Neutrophil (primary cell): ENCODE data around the gene RHOBTB3.

Experiments used
- H3K27ac ChIP-seq: fragments of 200-600 bp; sonication (generic); 2 replicates; pipeline ENCODE4 v1.5.1; 2016; ENCODE audit warnings: mild to moderate bottlenecking, moderate library complexity
- H3K27me3 ChIP-seq: fragments of 200-600 bp; sonication (generic); 2 replicates; pipeline ENCODE4 v1.6.0; 2016; ENCODE audit warnings: mild to moderate bottlenecking
- H3K36me3 ChIP-seq: fragments of 200-600 bp; sonication (generic); 2 replicates; pipeline ENCODE4 v1.5.1; 2017
- H3K4me1 ChIP-seq, 2 experiments: fragments of 200-600 bp in 1 of 2; sonication (generic) in 1 of 2; 1 replicate in 1 of 2; 2 replicates in 1 of 2; pipeline versions ENCODE4 v1.5.1 to v1.6.1; 2013 to 2016; ENCODE audit warnings: low read depth in 1 of 2, low read length in 1 of 2, mild to moderate bottlenecking in 1 of 2, moderate library complexity in 1 of 2; ENCODE audit not compliant: control insufficient read depth in 1 of 2, insufficient read depth in 1 of 2
- H3K4me3 ChIP-seq, 2 experiments: fragments of 200-600 bp in 1 of 2; sonication (generic) in 1 of 2; 1 replicate in 1 of 2; 2 replicates in 1 of 2; pipeline ENCODE4 v1.5.1; 2013 to 2016; ENCODE audit warnings: low read depth in 1 of 2, low read length in 1 of 2, mild to moderate bottlenecking in 1 of 2, moderate library complexity in 1 of 2
- H3K9me3 ChIP-seq: fragments of 200-600 bp; sonication (generic); 2 replicates; pipeline ENCODE4 v1.5.1; 2016
- CTCF ChIP-seq: fragments of 200-600 bp; sonication (generic); IDR thresholded peaks from 2 replicates; pipeline ENCODE4 v1.5.1; 2016; ENCODE audit warnings: antibody characterized with exemption

Gene RHOBTB3

GRCh38 chr5:95762652-95763041 is 31.5 kb downstream of the RHOBTB3 start:
- TF ChIP-seq CTCF = no peak
- H3K4me3 ChIP-seq = no peak overlapping the region
- no peak overlapping the region for H3K27ac ChIP-seq
- no peaks in the 10 kb centered on the region for H3K27me3 ChIP-seq
- no peaks in the 10 kb centered on the region for H3K36me3 ChIP-seq
- H3K9me3 ChIP-seq = no peaks in the 10 kb centered on the region
- peaks cover 10 to 16% of the 10 kb centered on the region in 2 experiments for H3K4me1 ChIP-seq

DNA sequence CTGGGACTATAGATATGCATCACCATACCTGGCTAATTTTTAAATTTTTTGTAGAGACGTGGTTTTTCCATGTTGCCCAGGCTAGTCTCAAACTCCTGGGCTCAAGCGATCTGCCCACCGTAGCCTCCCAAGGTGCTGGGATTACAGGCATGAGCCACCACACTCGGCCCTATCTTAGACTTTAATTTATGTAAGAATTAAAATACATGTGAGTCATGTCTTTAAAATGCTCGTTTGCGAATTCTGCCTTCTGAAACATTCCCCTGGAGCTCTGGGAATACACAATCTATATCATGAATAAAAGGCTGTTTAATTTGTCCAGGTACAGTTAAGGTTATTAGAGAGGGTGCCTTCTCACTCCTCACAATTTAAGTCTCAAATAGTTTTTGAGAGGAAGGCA is 32.8 kb downstream of the RHOBTB3 start:
- Histone ChIP-seq H3K27ac (no peak overlapping the region), H3K27me3 (no peaks in the 10 kb centered on the region), H3K36me3 (no peaks in the 10 kb centered on the region), H3K9me3 (no peaks in the 10 kb centered on the region), H3K4me3 (no peak overlapping the region), H3K4me1 (peaks cover 10 to 16% of the 10 kb centered on the region in 2 experiments)
- no peak for TF ChIP-seq CTCF

DNA sequence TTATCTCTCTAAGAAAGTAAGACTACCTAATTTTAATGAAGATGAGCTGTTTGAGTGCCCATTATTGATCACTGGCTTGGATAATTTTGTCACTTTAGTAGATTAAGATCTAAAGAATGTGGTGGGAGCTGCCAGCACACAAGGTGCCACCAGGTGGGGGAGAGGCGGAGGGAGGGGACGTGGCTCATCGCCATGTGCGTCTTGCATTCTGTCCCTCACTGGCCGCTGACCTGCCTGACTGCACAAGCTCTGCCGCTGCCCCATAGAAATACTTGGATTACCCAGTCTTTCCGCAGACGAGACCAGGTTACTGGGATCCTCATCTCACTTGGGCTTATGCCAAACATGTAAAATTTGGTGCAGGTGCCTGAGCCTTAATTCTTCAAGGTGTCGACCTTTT is 37.6 kb downstream of the RHOBTB3 start:
- Histone ChIP-seq H3K36me3 (no peaks in the 10 kb centered on the region), H3K27ac (no peak overlapping the region), H3K9me3 (no peaks in the 10 kb centered on the region), H3K4me1 (peaks cover 6 to 7% of the 10 kb centered on the region in 2 experiments), H3K27me3 (no peaks in the 10 kb centered on the region), H3K4me3 (no peak overlapping the region)
- no peak for TF ChIP-seq CTCF

DNA sequence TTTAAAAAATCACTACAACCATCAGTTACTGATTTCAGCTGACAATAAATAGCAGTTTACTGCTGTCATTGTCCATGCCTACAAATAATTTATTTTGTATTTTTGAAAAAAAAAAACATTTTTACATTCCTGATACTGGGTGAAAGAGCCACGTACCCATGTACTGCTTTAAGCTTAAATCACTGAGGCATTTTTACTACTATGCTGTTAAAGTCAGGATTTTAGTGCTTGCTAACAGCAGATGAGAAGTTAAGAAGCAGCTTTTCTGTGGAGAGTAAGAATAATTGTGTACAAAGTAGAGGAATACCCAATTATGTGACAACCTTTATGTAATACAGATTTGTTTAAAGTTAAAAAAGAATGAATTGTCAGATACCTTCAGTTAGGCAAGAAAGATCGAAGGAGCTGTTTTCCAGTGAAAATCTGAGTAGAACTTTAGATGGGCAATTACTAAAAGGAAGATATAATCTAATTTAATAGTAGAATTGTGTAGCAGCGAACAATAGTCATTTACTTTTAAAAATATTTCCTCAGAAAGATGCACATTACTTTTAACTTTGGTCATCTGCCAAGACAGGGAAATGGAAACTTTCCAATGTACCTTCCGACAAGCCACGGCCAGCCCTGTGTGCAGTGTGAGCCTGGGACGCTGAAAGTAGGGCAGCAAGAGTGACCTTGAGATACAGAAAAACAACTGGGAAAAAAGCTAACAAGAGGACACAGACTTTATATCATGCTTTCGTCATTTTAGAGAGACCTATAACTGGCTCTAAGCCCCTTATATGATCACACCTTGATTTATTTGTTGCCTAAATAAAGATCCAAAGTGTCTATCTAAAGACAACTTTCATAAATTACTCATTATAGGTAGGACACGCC is 39.9 kb downstream of the RHOBTB3 start:
- Histone ChIP-seq H3K9me3 (no peaks in the 10 kb centered on the region), H3K36me3 (no peaks in the 10 kb centered on the region), H3K4me1 (peaks cover 9 to 11% of the 10 kb centered on the region in 2 experiments), H3K27ac (no peak overlapping the region), H3K4me3 (no peak overlapping the region), H3K27me3 (no peaks in the 10 kb centered on the region)
- TF ChIP-seq CTCF = no peak

- Histone ChIP-seq H3K27me3 (no peaks in the 10 kb centered on the region), H3K9me3 (no peaks in the 10 kb centered on the region), H3K4me3 (no peak overlapping the region), H3K36me3 (no peaks in the 10 kb centered on the region), H3K27ac (no peak overlapping the region), H3K4me1 (peaks cover 9 to 11% of the 10 kb centered on the region in 2 experiments)
- no peak for TF ChIP-seq CTCF
These were observed 40.8 kb downstream of the RHOBTB3 start for GRCh38 chr5:95771892-95772291.
